Activated CD4-positive, alpha-beta T cell treated with anti-CD3 and anti-CD28 coated beads for 1 hour (primary cell): Measurements from ENCODE around the gene SLFNL1.
A peak's percentile ranks its signal among the peaks of the same experiment; 100 is the strongest.

ENCODE experiments used
- DNase-seq: peaks from one replicate; pipeline ENCODE4 v3.0.0-alpha.2; 2020

Gene SLFNL1

DNA sequence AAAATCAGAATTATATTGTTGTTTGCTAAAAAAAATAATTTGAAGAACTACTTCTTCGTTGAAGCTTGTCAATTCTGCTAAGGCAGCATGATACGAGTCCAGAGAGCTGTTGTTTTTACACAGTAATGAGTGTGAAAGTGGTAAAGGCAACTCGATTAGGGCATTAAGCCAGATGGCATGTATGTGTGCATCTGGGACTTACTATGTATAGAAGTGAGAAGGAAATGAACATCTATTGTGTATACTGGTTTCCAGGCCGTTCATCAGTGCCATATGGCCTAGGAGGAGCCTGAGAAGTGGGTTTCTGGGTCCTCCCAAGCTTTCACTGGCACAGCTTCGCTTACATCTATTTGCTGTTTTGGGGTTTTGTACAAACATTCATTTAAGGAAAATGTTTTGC is 36.4 kb downstream of the SLFNL1 start:
- DNase-seq = no peak

DNA sequence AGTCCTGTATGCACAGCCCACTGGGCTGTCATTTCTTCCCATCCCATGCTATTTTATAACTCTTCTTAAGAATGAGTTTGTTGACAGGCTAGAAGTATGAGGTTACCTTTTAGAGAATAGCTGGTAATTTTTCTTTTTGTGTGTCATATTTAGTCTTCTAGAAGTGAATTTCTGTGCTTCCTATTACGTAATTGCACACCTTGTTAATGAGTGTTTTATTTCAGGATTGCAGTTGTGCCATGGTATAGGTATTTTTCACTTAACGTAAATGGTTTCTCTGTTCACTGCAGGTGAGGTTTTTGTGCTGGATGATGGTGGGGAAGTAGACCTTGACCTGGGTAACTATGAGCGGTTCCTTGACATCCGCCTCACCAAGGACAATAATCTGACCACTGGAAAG is 37.0 kb downstream of the SLFNL1 start:
- no peak for DNase-seq

DNA sequence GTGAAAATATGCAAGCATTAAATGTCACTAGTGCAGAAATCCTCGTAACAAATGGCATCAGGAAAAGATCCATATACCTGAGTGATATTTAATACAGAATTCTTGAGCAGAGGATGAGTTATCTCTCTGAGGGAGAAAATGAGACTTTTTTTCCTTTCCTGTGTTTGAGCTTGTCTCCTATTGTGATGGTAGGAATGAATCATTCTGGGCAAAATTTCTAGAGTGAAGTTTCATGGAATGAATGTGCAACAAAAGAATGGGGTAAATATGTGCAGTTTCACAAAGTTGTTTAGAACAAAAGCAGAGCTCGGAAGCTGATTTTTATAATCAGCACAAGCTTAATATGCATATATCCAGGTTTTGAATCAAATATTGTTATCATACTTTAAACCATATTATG is 37.5 kb downstream of the SLFNL1 start:
- no peak for DNase-seq

DNA sequence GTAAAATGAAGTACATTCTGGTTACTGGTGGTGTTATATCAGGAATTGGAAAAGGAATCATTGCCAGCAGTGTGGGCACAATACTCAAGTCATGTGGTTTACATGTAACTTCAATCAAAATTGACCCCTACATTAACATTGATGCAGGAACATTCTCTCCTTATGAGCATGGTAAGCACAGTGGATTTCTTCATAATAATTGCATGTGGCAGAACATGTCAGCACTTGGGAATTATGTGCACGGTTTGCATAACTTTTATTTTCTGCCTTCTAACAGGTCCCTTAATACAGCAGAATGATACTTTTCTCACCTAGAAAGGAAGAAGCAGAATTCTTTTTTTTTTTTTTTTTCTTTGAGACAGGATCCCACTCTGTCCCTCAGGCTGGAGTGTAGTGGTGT is 38.2 kb downstream of the SLFNL1 start:
- DNase-seq = no peak

DNA sequence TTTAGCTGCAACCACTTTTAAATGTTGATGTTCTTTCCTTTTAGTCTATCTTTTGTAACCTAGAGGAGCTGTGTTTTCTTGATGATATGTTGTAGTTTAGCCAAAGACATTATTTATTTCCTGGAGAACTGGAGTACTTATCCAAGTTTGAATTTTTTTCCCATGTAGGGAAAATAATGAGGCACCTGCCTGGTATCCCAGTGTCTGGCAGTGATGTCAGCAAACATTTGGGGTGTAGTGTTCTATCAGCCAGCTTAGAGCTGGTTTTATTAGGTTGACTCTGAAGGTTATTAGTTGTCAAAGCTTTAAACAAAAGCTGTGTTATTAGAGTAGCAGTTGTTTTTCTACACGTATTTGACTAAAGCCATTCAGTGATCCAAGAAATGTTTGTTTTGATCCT is 38.8 kb downstream of the SLFNL1 start:
- DNase-seq = no peak

DNA sequence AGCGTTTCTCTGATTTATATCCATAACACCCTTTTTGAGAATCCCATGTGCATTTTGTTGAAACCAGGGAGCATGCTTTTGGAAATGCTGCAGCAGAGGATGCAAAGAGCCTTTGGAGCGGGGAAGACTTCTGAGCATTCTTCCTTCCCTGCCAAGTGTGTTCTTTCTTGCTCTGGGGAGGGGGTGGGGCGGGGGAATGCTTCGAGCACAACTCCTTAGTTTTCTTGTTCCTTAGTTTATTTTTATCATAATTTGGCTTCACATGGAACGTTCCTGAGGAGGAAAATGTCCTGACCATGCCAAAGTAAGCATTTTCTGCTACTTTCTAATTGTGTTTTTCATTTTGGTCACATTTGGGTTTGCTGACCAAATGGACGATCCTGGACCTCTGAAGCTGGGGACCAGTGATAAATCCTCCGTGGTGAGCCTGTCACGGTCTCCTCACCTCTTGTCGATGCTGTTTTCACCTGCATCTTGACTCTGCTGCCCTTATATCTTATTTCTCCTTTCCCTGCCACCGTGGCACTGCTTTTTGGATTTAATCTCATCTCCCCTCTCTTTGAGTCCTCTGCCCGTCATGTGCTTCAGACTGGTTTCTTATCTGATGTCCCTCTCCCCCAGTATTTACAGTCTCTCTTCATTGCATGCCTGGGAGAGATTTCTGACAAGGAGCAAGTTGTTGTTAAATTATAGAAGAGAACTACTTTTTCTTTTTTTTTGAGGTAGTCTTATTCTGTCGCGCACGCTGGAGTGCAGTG is 39.7 kb downstream of the SLFNL1 start:
- DNase-seq = no peak

DNA sequence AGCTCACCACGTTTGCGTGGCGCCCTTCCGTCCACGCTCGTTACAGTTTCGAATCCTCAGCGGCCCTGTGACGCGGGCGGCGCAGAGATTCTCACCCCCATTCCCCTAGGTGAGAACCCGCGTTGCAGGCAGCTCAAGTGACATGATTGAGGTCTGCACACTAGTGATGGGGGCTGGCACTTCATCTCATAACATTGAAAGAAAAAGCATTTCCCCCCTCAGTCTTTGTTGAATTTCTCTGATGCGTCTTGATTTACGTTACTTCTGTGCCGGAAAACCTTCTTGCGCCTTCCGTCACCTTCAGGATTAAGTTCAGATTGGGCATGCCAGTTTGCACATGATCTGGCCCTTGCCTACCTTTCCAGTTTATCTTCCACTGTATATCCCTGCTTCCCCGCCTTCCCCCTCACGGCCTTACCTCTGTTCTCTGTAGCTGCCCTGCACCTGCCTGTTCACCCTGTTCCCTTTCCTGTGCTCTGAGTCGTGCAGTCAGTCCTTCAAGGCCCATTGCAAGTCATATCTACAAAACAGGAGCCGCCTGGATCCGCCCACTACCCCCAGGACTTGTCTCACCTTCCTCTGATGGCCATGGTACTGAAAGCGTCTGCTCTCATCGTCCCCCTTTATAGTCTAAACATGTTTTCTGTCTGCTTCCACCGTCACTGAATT is 40.9 kb downstream of the SLFNL1 start:
- DNase-seq = peak; percentile 28

DNA sequence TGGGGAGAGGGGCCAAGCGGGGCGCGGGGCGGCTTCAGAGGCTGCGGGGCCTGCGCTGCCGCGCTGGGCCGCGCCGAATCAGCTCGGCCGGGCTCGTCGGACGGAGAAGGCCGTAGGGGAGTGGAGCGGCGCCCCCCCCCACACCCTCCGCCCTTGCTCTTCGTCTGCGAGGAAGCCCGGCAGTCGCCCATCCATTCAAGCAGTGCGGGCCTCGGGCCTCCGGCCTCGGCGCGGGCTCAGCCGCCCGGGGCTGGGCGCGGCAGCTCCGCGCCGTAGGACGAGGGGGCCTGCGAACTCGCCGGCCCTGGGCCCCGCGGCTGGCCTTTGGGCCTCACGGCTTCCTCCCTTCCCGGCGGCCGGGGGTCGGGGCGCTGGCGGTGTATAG is 41.5 kb downstream of the SLFNL1 start:
- DNase-seq = no peak

DNA sequence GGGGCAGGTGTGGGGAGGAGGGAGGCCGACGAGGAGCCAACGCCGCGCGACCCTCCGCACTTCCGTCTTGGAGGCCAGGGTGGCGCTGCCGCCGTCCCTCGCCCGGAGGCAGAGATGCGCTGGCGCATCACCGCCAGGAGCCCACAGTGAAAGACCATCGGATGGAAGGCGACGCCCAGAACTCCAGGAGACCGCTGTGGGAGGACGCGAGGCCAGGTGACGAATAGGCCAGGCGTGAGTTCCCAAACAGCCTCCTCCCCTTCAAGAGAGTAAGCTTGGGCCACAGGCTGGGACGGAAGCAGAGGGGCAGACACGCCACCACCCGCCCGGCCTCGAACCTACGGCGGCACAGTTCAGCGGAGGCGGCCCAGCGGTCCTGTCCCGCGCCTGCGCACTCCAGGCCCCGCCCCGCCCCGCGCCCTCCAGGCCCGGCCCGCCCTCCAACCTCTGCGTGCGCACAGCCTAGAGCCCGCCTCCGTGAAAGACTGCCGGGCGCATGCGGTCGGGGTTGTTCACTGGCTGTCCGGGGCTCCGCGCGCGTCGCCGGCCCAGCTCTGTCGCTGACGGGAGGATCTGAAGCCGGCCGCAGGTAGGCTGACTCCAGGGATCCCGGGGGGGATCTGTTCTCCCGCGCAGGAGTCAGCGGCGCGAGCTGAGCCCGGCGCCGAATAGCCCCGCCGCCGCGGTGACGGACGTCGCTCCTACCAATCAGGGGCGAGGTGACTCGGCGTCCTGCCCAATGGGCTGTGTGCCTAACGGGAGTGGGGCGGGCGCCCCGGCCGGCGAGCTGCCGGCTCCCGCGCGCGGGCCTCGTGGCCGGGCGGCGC is 42.1 kb downstream of the SLFNL1 start, which contains the start of gene CTPS1:
CTPS1 (plus strand) TSS at position 456 of the 827 bp plus-strand sequence. CDS start 3,595 bp downstream, outside the sequence.
- DNase-seq = peak; percentile 95

DNA sequence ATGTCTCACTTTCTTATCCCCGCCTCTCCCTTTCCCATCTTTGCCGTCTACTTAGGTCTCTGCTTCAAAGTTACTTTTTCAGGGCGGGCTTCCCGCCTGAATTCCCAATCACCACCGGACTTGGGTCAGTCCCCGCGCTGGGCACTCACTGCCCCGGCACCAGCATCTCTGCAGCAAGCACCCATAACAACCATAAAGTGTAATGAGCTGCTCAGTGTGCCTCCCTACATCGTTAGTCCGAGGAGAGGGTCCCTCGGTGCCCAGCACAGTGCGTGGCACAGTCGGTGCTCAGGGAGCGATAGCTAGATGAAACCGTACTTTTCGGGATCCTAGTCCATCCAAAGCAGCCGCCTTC is 42.7 kb downstream of the SLFNL1 start:
- DNase-seq = no peak

GRCh38 chr1:40977716-40978115 is 43.8 kb downstream of the SLFNL1 start:
- no peak for DNase-seq

GRCh38 chr1:40976952-40977690 is 44.4 kb downstream of the SLFNL1 start:
- no peak for DNase-seq

- DNase-seq = no peak
Measured at GRCh38 chr1:40974945-40975344, 46.6 kb downstream of the SLFNL1 start.

DNA sequence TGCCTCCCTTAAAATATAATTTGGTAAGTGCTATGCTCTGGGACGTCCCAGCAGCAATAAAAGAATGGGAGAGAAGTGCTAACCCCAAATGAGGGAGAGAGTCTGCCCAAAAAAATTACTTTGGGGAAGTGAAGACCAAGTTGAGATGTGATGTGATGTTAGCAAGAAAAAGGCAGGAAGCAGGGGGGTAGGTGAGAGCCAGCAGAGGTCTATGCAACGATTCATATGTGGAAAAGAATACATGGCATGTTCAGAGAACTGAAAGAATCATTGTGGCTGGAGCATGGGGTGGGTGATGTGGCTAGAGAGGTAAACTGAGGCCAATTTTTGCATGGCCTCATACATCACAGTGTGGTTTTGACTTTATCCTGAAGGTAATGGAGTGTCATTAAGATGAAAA is 47.6 kb downstream of the SLFNL1 start:
- no peak for DNase-seq

- DNase-seq = no peak
Measured at GRCh38 chr1:40971966-40972365, 49.6 kb downstream of the SLFNL1 start.

- no peak for DNase-seq
Measured at GRCh38 chr1:40969445-40969844, 52.1 kb downstream of the SLFNL1 start.

- DNase-seq = no peak
Measured at GRCh38 chr1:40966417-40966816, 55.1 kb downstream of the SLFNL1 start.
